ENCODE results near the gene ERBB2. TPM values are rescaled to one million over a fixed set of nuclear protein-coding genes. Genes with fewer than 3 reads are reported as not detected.

ERBB2 gene
- total and polyA plus RNA-seq, 2 of the 13 experiments (the other 11 are each of a cell fraction or from before 2014, with no cell fraction given) = 57.7 to 64.1 TPM

DNA sequence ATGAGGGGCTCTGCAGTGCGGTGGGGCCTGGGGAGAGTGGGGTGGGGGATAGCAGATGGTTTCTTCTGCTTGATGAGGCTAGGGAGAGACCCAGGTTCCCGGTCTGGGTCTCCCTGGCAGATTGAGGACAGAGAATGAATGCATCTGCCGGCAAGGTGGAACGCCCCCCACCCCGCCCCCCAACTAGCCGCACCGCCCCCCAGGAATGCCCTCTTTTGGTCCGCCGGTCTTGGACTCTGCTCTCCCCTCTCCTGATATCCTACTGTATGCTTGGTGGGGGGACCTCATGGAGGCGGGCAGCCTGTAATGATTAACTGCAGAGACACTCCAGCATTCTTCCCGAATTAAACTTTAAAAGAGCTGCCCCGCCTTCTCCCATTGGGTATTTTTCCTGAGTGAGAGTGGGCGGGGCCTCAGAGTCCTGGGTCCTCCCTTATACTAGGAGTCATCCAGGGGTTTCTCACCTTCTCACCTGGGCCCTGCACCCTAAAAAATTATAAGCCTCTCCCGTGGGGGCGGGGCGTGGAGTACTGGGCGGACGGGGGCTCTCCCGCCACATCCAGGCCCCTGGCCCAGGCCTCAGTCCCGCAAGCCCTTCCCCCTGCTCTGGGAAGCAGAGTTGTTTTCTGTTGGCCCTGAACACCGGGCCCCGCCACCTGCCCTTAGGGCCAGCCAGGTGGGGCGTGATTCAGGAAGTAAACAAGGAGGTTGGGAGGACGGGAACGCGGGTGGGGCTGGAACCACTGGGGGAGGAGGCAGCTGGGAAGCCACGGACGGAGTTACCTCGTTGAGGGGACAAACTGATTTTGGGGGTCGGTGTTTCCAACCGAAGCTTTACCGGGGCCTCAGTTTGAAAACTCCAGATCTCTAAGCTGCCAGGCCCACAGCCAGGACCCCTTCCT, 39.4 kb downstream of the ERBB2 start (continued):
- TF ChIP-seq, protein P1, sequence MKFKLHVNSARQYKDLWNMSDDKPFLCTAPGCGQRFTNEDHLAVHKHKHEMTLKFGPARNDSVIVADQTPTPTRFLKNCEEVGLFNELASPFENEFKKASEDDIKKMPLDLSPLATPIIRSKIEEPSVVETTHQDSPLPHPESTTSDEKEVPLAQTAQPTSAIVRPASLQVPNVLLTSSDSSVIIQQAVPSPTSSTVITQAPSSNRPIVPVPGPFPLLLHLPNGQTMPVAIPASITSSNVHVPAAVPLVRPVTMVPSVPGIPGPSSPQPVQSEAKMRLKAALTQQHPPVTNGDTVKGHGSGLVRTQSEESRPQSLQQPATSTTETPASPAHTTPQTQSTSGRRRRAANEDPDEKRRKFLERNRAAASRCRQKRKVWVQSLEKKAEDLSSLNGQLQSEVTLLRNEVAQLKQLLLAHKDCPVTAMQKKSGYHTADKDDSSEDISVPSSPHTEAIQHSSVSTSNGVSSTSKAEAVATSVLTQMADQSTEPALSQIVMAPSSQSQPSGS (CRISPR knock-in tag; IDR thresholded peaks at IDR 0.05) = no peak; the same call in 1 of the 2 replicates
- TF ChIP-seq ZNF766 (CRISPR knock-in tag; IDR thresholded peaks at IDR 0.05; ENCODE audit: borderline replicate concordance) (no peak; the same call in 1 of the 2 replicates), PHB2 (IDR thresholded peaks at IDR 0.05; ENCODE audit: partially characterized antibody) (no peak), ISX (CRISPR knock-in tag; conservative IDR thresholded peaks at IDR 0.05) (no peak), MED13 (CRISPR knock-in tag; IDR thresholded peaks at IDR 0.05) (no peak; the same call in none of the 2 replicates), ZNF546 (CRISPR knock-in tag; conservative IDR thresholded peaks at IDR 0.05) (no peak), HNRNPH1 (optimal IDR thresholded peaks at IDR 0.05; ENCODE audit: low read depth, low read length) (peak; percentile 79), ZNF780A (CRISPR knock-in tag; IDR thresholded peaks at IDR 0.05) (0 out of 2 replicates have a peak, but pooled peaks have one; percentile 43), ZNF124 (CRISPR knock-in tag; IDR thresholded peaks at IDR 0.05) (peak; percentile 21; the same call in 1 of the 2 replicates), SP140L (CRISPR knock-in tag; IDR thresholded peaks at IDR 0.05; ENCODE audit: borderline replicate concordance) (no peak), KDM5B (CRISPR knock-in tag; IDR thresholded peaks at IDR 0.05; ENCODE audit: borderline replicate concordance) (peak; percentile 83), ZFP37 (CRISPR knock-in tag; IDR thresholded peaks at IDR 0.05; ENCODE audit: borderline replicate concordance) (peak; percentile 47; the same call in 1 of the 2 replicates), SIX4 (CRISPR knock-in tag; IDR thresholded peaks at IDR 0.05) (peak; percentile 57), ZNF44 (CRISPR knock-in tag; IDR thresholded peaks at IDR 0.05) (peak; percentile 45; the same call in 1 of the 2 replicates)
- TF ChIP-seq, protein P2, sequence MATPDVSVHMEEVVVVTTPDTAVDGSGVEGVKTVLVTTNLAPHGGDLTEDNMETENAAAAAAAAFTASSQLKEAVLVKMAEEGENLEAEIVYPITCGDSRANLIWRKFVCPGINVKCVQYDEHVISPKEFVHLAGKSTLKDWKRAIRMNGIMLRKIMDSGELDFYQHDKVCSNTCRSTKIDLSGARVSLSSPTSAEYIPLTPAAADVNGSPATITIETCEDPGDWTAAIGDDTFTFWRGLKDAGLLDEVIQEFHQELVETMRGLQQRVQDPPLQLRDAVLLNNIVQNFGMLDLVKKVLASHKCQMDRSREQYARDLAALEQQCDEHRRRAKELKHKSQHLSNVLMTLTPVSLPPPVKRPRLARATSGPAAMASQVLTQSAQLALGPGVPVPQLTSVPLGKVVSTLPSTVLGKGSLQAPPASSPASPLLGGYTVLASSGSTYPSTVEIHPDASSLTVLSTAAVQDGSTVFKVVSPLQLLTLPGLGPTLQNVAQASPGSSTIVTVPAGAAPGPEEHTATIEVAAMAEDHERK (CRISPR knock-in tag; IDR thresholded peaks at IDR 0.05; ENCODE audit: low read depth) = no peak
- TF ChIP-seq, protein P3, sequence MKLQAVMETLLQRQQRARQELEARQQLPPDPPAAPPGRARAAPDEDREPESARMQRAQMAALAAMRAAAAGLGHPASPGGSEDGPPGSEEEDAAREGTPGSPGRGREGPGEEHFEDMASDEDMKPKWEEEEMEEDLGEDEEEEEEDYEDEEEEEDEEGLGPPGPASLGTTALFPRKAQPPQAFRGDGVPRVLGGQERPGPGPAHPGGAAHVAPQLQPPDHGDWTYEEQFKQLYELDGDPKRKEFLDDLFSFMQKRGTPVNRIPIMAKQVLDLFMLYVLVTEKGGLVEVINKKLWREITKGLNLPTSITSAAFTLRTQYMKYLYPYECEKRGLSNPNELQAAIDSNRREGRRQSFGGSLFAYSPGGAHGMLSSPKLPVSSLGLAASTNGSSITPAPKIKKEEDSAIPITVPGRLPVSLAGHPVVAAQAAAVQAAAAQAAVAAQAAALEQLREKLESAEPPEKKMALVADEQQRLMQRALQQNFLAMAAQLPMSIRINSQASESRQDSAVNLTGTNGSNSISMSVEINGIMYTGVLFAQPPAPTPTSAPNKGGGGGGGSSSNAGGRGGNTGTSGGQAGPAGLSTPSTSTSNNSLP (IDR thresholded peaks at IDR 0.05; ENCODE audit: low read depth, low read length) = peak; percentile 96
- TF ChIP-seq, protein P4, sequence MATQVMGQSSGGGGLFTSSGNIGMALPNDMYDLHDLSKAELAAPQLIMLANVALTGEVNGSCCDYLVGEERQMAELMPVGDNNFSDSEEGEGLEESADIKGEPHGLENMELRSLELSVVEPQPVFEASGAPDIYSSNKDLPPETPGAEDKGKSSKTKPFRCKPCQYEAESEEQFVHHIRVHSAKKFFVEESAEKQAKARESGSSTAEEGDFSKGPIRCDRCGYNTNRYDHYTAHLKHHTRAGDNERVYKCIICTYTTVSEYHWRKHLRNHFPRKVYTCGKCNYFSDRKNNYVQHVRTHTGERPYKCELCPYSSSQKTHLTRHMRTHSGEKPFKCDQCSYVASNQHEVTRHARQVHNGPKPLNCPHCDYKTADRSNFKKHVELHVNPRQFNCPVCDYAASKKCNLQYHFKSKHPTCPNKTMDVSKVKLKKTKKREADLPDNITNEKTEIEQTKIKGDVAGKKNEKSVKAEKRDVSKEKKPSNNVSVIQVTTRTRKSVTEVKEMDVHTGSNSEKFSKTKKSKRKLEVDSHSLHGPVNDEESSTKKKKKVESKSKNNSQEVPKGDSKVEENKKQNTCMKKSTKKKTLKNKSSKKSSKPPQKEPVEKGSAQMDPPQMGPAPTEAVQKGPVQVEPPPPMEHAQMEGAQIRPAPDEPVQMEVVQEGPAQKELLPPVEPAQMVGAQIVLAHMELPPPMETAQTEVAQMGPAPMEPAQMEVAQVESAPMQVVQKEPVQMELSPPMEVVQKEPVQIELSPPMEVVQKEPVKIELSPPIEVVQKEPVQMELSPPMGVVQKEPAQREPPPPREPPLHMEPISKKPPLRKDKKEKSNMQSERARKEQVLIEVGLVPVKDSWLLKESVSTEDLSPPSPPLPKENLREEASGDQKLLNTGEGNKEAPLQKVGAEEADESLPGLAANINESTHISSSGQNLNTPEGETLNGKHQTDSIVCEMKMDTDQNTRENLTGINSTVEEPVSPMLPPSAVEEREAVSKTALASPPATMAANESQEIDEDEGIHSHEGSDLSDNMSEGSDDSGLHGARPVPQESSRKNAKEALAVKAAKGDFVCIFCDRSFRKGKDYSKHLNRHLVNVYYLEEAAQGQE (IDR thresholded peaks at IDR 0.05; ENCODE audit: borderline replicate concordance in 1 of 2, low read depth in 1 of 2, low read length in 2 of 2) = peak in 1 of 2 experiments; percentile 47; a peak in 2 of 4 replicates
- TF ChIP-seq, protein P5, sequence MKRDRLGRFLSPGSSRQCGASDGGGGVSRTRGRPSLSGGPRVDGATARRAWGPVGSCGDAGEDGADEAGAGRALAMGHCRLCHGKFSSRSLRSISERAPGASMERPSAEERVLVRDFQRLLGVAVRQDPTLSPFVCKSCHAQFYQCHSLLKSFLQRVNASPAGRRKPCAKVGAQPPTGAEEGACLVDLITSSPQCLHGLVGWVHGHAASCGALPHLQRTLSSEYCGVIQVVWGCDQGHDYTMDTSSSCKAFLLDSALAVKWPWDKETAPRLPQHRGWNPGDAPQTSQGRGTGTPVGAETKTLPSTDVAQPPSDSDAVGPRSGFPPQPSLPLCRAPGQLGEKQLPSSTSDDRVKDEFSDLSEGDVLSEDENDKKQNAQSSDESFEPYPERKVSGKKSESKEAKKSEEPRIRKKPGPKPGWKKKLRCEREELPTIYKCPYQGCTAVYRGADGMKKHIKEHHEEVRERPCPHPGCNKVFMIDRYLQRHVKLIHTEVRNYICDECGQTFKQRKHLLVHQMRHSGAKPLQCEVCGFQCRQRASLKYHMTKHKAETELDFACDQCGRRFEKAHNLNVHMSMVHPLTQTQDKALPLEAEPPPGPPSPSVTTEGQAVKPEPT (CRISPR knock-in tag; IDR thresholded peaks at IDR 0.05; ENCODE audit: low read depth) = peak; percentile 60; the same call in 1 of the 2 replicates
